HG02571 (cell line): Measurements from ENCODE around the gene FRA10AC1.

Experiments
- ATAC-seq: cut with Tn5 transposase; IDR thresholded peaks from one replicate; pipeline ENCODE4 v1.9.1; 2021; ENCODE audit warnings: mild to moderate bottlenecking, moderate library complexity; ENCODE audit not compliant: unreplicated experiment

FRA10AC1 gene

GRCh38 chr10:93702210-93703001 lies at the start of gene FRA10AC1:
FRA10AC1 (minus strand) TSS chr10:93702592; CDS start chr10:93700106, 2,486 bp downstream.
- peak; percentile 81 for ATAC-seq

GRCh38 chr10:93751832-93752231 lies 49.4 kb upstream of the FRA10AC1 start:
- ATAC-seq, result no peak

- ATAC-seq, result no peak
These were observed 48.7 kb upstream of the FRA10AC1 start for GRCh38 chr10:93751124-93751523.

GRCh38 chr10:93749218-93749799 lies 46.9 kb upstream of the FRA10AC1 start:
- ATAC-seq, result no peak

- no peak for ATAC-seq
These were observed 44.5 kb upstream of the FRA10AC1 start for GRCh38 chr10:93746844-93747284.

GRCh38 chr10:93745408-93746065 lies 43.1 kb upstream of the FRA10AC1 start:
- ATAC-seq, result no peak

GRCh38 chr10:93742633-93743349 lies 40.4 kb upstream of the FRA10AC1 start:
- ATAC-seq, result peak; percentile 74

- ATAC-seq, result no peak
These were observed 39.0 kb upstream of the FRA10AC1 start for GRCh38 chr10:93741367-93741766.

- no peak for ATAC-seq
These were observed 23.6 kb upstream of the FRA10AC1 start for GRCh38 chr10:93726024-93726423.

GRCh38 chr10:93723153-93723552 lies 20.8 kb upstream of the FRA10AC1 start:
- ATAC-seq, result no peak

GRCh38 chr10:93722550-93722949 lies 20.2 kb upstream of the FRA10AC1 start:
- no peak for ATAC-seq

- no peak for ATAC-seq
These were observed 17.5 kb upstream of the FRA10AC1 start for GRCh38 chr10:93719901-93720300.

- no peak for ATAC-seq
These were observed 16.7 kb upstream of the FRA10AC1 start for GRCh38 chr10:93718937-93719725.

GRCh38 chr10:93716766-93717165 lies 14.4 kb upstream of the FRA10AC1 start:
- ATAC-seq, result no peak

GRCh38 chr10:93715345-93715744 lies 13.0 kb upstream of the FRA10AC1 start:
- peak; percentile 88 for ATAC-seq

GRCh38 chr10:93712593-93712992 lies 10.2 kb upstream of the FRA10AC1 start:
- ATAC-seq, result no peak

GRCh38 chr10:93711891-93712290 lies 9.5 kb upstream of the FRA10AC1 start:
- no peak for ATAC-seq

- no peak for ATAC-seq
These were observed 8.0 kb upstream of the FRA10AC1 start for GRCh38 chr10:93710333-93710909.

- no peak for ATAC-seq
These were observed 5.2 kb upstream of the FRA10AC1 start for GRCh38 chr10:93707623-93708022.

- ATAC-seq, result no peak
These were observed 2.1 kb upstream of the FRA10AC1 start for GRCh38 chr10:93704451-93704850.
